HG02763 (cell line): ENCODE measurements around the gene AHDC1.

Source experiments
- ATAC-seq: cut with Tn5 transposase; IDR thresholded peaks from one replicate; pipeline ENCODE4 v1.9.1; 2021; ENCODE audit warnings: mild to moderate bottlenecking, moderate library complexity; ENCODE audit not compliant: unreplicated experiment

AHDC1 gene

GRCh38 chr1:27588256-27589232 lies 15.4 kb downstream of the AHDC1 start:
- ATAC-seq: no peak

GRCh38 chr1:27585684-27586083 lies 18.3 kb downstream of the AHDC1 start:
- no peak for ATAC-seq

DNA sequence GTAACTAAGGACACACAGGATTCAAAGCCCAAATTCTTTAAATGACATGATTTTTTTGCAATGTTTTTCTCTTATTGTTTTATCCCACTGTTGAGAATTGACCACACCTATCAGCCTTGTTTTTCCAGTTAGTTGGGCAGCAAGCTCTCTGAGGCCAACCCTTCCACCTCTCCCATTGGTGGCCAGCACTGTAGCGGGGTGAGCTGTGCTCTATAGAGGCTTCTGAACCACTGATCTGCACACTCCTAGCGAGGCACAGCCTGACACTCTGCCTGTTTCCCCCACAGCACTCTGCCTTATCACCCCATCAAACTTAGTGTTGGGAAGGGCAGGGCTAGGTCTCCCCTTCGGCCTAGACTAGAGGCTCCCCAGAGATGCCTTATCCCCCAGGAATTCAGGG lies 19.5 kb downstream of the AHDC1 start:
- no peak for ATAC-seq

- no peak for ATAC-seq
Measured at GRCh38 chr1:27583479-27583878, 20.5 kb downstream of the AHDC1 start.

- no peak for ATAC-seq
Measured at GRCh38 chr1:27581823-27582243, 22.1 kb downstream of the AHDC1 start.

GRCh38 chr1:27577504-27578188 lies 26.3 kb downstream of the AHDC1 start:
- ATAC-seq: no peak

DNA sequence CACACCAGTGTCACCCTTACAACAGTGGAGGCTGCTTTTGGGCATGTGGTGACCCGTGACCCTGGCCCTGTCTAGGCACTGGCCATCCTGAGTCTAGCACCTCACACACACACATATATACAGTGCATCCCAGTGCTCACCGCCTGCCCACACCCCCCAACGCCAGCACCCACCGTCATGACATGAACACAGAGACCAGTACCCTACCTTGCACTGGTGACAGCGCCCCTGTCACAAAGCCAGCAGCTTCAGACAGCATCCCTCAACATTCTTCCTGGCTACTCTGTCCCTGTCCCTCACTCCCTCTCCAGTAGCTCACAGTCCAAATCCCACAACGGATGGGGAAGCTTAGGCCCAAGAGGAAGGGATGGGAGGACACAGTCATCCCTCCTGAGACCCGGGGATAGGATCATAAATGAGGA lies 27.1 kb downstream of the AHDC1 start:
- ATAC-seq: no peak

DNA sequence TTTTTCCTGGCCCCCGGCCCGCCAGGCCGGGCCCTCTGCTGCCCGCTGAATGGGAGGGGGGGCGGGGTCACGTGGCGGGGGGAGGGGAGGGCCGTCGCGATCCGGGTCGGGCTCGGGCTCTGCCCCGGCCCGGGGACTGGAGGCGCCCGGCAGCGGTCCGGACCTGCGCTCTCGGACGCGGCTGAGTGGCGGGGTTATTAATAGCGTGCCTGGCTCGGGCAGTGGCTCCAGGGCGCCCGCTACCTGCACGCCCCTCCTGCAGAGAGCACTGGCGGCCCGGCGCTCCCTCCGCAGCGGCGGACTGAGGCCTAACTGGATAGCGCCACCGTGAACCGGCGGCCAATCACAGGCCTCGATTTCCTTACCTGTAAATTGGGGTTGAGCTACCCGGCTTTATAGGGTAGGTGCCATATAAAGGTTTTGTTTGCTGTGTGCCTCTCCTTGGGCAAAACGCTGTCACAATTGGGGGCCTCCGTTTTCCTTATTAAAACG lies 28.1 kb downstream of the AHDC1 start:
- no peak for ATAC-seq

GRCh38 chr1:27574871-27575831 lies 28.8 kb downstream of the AHDC1 start:
- no peak for ATAC-seq

DNA sequence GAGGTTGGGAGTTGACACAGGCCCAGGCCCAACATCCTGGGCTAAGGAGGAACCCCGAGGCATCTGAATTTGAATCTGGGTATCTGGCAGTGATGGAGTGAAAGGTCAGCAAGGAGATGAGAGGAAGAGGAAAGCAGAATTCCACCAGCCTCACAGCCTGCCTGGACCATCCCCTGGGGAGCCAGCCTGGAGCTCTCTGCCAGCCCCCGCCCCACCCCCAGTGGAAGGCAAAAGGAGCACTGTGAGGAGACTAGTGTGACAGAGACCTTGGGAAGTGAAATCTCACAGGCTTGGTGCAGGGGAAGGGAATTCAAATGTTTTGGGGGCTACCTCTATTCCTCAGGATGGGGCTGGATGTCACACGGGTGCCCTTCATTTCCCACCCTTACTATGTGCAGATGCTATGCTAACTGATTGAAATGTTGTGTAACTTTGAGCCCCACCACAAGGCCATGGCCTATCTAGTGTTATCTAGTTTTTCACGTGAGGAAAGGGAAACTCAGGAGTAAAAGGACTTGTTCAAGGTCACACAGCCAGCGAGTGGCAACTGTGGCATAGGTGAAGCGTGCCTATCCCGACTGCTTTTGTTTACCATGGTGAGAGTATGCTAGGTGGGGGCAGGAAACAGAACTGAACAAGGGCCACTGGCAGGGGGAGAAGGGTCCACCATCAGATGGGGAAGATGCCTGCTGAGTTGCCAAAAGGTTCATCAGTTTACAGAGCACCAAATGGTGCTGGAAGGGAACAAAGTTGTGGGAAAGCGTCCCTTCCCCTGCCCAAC lies 29.8 kb downstream of the AHDC1 start:
- ATAC-seq: no peak

DNA sequence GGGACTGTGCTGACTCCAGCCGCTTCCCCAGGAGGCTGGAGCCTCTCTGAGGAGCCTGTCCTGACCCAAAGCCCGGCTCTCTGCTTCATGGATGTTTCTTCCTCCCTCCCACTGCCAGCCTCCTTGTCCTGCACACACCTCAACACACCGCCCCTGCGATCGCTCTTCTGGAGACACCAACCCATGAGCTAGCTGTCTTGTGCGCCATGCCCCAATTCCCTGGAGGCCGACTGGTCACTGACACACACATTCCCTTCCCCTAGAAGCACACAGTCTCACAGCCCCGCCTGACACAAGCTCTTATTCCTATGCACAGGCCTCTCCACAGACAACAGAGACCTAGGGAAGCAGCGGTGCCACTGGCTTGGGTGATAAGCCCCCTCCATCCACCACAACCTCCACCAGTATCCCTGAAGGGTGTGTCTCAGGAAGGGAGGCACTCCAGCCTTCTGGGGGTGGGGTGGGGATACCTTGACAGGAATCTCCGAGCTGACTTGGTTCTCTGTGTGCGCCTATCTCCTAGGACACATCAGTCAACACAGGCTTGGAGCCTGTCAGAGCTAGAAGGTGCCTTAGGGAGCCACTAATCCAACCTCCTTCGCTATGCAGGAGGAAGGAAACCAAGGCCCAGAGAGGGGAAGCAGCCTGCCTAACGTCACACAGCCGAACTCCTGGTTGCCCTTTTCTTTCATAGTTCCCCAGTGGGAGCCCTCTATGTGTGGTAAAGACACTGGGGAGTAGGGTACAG lies 31.1 kb downstream of the AHDC1 start:
- no peak for ATAC-seq

DNA sequence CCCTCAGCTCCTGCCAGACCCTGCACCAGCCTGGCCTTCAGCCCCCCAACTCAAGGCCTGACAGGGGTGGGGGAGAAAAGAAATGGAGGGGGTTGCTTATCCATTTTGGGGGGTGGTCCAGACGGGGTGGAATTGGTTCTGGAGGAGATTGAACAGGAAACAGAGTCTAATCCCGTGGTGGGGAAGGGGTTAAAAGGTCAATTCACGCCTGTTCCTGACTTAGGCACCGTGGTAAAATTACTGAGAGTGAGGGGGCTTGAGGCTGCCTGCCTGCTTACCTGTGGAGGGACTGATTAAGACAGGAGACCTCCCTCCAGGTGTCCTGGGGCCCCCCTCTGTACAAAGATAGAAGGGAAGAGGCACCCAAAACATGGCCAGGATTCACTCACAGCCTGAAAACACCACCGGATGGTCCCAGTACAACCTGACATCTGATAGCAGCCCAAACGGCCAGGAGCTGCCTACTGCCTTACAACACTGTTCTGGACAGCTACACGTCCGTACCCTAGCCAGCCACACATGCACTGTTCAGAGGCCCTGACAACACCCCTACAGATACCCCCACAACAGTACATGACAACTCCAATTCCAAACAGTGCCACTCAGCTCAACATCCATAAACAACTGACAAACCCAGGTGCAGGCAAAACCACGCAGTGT lies 31.8 kb downstream of the AHDC1 start:
- ATAC-seq: no peak

- ATAC-seq: no peak
Measured at GRCh38 chr1:27571439-27572018, 32.4 kb downstream of the AHDC1 start.

DNA sequence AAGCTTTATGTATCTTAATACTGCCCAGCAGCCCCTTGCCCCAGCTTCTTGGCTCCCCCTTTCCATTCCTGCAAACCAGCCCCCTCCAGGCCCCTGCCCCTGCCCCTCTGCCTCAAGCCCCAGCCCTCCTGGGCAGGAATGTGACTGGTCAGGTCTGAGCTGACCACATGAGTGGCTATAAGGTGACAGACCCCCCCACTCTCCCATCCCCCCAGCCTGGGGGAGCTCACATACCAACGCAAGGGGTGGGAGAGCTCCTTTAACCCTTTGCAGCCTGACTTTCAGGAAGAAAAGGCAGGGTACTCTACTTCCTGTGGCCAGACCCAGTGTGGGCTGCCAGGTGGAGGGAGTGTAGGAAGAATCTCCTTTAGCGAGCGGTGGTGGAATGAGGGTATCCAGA lies 33.2 kb downstream of the AHDC1 start:
- ATAC-seq: no peak

DNA sequence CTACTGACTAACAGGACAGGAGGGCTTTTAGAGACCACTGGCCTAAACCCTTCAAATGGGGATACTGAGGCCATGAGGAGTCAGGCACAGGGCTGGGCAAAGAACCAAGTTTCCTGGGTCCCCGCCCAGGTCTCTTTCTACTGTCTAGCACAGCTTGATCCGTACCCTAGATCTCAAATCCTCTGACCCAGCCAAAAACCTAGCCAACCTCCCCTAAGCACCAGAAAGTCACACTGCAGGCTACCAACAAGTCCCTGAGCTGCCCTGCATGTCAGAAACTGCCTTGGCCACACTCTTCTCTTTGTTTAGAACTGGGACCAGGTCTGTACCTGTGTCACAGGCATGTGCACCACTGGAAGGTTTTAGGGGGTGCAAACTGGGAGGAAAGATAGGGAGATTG lies 33.6 kb downstream of the AHDC1 start:
- no peak for ATAC-seq

- ATAC-seq: no peak
Measured at GRCh38 chr1:27569506-27570291, 34.2 kb downstream of the AHDC1 start.

DNA sequence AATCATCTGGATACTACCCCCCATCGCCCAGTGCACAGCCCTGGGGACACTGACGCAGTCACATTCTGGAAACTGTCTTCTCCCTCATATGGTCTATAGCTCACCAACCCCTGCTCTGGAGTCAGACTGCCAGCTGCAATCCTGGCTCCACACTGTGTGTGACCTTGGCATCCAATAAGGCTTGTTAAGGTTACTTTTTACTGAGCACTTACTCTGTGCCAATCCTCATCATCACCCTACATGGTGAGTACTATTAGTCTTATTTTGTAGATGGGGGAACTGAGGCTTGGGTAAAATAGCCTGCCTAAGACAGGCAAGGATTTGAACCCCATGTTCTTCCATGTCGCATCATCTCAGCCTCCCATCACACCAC lies 34.9 kb downstream of the AHDC1 start:
- ATAC-seq: no peak
